Muscle of arm (tissue), 14 donors: ENCODE measurements around the gene GPR160. TPM values are rescaled to one million over a fixed set of nuclear protein-coding genes. Genes with fewer than 3 reads are reported as not detected.
"Not testable (repeated sequence)": the region's sequence is repeated elsewhere in the genome, so short reads cannot be mapped to it uniquely, and the experiment has no call there.

ENCODE experiments used
- DNase-seq: peaks from one replicate; pipeline ENCODE4 v3.0.0-alpha.2; 2013
- long read RNA-seq, 11 donors: transcript quantifications; one replicate each; lab custom pipeline, GENCODE V29; 2026
- polyA plus RNA-seq, 12 donors: library from polyadenylated mRNA; unstranded; fragments of 120-200 nt; gene quantifications; one replicate each; pipeline ENCODE4 v1.2.1, GENCODE V29; 2013; ENCODE audit not compliant: insufficient read length in 12 of 12

GPR160 gene, protein sequence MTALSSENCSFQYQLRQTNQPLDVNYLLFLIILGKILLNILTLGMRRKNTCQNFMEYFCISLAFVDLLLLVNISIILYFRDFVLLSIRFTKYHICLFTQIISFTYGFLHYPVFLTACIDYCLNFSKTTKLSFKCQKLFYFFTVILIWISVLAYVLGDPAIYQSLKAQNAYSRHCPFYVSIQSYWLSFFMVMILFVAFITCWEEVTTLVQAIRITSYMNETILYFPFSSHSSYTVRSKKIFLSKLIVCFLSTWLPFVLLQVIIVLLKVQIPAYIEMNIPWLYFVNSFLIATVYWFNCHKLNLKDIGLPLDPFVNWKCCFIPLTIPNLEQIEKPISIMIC
- 10 to 100 TPM in 1 of 12 donors, 1 to 10 TPM in 10, not detected in 1; 2.1 to 47.5 (median 3.2) TPM for polyA plus RNA-seq
- long read RNA-seq, donor 1, transcript GPR160-201 (4 exons, 2,039 nt) = major isoform, 79 of 149 reads
- long read RNA-seq, donor 1, partial matches to known transcripts = 49 of 149 reads
- long read RNA-seq, donor 1, other reads (novel, unspliced or antisense) = 17 of 149 reads
- long read RNA-seq, donor 2 = 0 reads
- long read RNA-seq, donor 3 = 0 reads
- long read RNA-seq, donor 4, partial matches to known transcripts = 0 of 1 reads
- long read RNA-seq, donor 4, other reads (novel, unspliced or antisense) = 0 of 1 reads
- long read RNA-seq, donor 5, partial matches to known transcripts = 0 of 1 reads
- long read RNA-seq, donor 5, other reads (novel, unspliced or antisense) = 0 of 1 reads
- long read RNA-seq, donor 6 = 0 reads
- long read RNA-seq, donor 7, partial matches to known transcripts = 0 of 2 reads
- long read RNA-seq, donor 7, other reads (novel, unspliced or antisense) = 0 of 2 reads
- long read RNA-seq, donor 8, partial matches to known transcripts = 0 of 3 reads
- long read RNA-seq, donor 8, other reads (novel, unspliced or antisense) = 0 of 3 reads
- long read RNA-seq, donor 9 = 0 reads
- long read RNA-seq, donor 10 = 0 reads
- long read RNA-seq, donor 11, partial matches to known transcripts = 0 of 1 reads
- long read RNA-seq, donor 11, other reads (novel, unspliced or antisense) = 0 of 1 reads

DNA sequence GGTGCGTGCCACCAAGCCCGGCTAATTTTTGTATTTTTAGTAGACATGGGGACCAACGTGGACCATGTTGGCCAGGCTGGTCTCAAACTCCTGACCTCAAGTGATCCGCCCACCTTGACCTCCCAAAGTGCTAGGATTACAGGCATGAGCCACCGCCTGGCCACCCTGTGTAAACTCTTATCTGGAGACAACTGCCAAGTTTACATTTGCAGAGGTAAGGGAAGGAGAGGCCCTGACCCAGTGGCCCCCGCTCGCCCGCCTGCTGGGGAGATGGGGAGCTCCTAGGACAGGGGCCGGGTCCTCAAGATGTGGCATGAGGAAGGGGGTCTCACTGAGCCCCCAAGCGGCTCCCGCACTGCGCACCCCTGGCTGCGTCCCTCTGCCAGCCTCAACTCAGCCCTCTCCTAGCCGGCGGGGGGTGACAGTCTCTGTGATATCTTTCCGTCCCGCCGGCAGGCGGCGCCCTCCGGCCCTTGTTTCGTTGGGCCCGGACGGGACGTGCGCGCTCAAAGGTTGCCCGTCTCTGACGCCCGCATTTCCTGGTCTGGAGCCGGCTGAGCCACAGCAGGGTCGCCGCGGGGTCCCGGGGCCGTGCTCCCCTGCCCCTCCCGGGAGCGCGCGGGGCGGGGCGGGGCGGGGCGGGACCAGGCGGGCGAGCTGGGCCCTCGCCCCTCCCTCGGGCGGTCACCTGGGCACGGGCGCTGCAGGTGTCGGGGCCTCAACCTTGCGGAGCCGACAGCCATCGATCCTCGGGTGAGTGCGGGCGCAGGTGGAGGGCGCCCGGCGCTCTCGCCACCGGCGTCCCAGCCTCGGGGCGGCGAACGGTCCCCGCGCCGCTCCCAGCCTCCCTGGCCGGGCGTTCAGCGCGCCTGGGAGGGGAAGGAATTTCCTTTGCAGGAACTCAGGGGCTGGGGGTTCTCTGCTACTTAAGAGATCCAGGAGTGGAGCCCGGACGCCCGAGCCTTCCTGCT, at the start of gene GPR160:
TSS of gene GPR160 (plus strand) at position 533 of the 971 bp plus-strand sequence. CDS start 45,978 bp downstream, outside the sequence.
- DNase-seq = peak; percentile 27

GRCh38 chr3:169990431-169990830, 47.4 kb upstream of the GPR160 start:
- DNase-seq = no peak

DNA sequence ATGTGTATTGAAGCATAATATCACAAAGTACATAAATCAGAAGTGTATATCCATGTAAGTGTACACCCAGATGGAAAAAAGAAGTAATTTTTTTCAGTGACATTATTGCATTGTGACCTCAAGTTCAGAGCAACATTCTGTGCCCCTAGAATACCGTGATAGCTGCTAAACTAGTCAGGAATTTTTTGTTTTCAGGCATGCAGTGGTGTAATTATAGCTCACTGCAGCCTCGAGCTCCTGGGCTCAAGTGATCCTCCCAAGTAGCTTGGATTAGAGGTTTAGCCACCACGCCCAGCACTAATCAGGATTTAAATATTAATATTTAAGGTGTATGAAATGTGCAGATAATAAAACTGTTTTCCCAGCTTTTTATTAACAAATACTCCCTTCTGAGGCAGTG, 45.6 kb upstream of the GPR160 start:
- DNase-seq = no peak

GRCh38 chr3:169992781-169993180, 45.0 kb upstream of the GPR160 start:
- DNase-seq = no peak

GRCh38 chr3:169993761-169994160, 44.0 kb upstream of the GPR160 start:
- DNase-seq = no peak

- no peak for DNase-seq
Observed at GRCh38 chr3:169996063-169996462, 41.7 kb upstream of the GPR160 start.

- DNase-seq = no peak
Observed at GRCh38 chr3:169998668-169999131, 39.1 kb upstream of the GPR160 start.

GRCh38 chr3:169999433-169999832, 38.4 kb upstream of the GPR160 start:
- DNase-seq = no peak

- DNase-seq = no peak
Observed at GRCh38 chr3:170000051-170000450, 37.7 kb upstream of the GPR160 start.

DNA sequence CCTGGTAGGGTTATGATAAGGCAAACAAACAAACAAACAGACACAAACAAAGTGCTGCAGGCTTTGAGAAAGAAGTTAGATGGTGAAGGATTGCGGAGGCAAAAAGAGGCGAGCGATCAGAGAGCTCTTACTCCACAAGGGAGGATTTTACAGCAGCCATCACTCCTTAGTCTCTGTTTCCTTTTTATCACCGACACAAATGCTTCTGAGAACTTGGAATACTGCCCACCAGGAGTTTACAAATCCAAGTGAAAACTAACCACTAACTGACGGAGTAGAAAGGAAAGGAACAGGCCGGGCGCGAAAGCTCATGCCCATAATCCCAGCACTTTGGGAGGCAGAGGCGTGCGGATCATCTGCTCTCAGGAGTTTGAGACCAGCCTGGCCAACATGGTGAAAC, 35.6 kb upstream of the GPR160 start:
- DNase-seq = no peak

DNA sequence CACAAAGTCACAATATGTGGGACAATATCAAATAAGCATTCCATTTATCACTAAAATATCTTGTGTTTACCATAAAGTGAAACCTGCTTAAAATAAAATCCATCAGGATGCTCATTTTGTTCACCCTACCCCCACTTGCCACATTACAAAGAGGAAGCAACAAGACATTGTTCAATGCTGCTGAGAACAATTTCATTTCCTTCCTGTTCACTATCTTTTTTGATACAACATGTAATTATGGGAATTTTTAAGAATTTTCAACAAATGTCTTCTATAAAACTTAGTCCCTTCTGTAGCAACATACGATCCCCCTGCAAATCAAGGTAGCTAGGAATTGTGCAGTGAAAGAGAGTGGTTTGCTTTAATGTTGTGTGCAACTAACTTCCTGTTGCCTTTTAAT, 34.9 kb upstream of the GPR160 start:
- no peak for DNase-seq

DNA sequence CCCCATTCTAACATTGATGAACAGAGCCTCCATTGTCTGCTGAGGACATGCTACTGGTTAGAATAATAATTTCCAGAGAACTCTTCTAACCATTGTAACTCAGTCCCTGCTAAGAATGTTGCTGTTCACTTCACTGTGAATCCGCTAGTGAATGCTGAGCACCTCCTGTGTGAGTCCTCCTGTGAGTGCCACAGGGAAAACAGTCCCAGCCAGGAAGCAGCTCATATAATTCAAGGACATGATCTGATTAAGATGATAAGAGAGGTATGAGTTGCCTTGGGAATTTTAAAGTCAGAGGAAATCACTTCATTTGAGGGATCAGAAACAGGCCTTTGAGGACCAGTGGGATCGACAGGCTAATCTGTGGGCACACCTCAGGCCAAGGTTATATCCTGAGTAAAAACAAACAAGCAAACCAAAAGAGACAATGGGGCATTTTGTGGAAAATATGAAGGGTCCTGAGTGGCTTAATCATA, 33.9 kb upstream of the GPR160 start:
- DNase-seq = no peak

DNA sequence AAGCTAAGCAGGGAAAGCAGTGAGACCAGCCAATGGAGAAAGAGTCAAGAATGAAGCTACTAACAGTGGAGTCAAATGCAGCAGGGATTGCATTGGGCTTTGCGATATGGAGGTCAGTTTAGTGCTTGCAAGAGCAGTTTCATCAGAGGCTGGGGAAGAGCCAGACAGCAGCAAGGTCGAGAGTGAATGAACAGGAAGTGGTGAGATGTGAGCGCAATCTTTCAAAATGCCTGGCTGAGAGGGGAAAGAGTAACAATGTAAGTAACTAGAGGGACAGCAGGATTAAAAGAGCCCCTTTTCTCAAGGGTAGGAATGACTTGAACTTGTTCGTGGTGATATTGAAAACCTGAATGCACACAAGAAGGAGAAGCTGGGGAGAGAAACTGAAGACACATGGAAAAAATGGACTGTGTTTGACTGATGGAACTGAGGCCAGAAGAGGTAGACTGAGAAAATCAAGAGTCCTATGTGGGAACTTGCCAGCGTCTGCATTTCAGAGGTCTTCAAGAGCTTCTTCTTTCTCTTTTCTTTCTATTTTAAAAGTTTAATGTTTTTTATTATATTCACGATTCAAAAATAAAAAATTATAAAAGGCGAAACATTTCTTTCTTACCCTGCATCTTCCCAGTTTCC, 30.6 kb upstream of the GPR160 start:
- no peak for DNase-seq

GRCh38 chr3:170010498-170010897, 27.3 kb upstream of the GPR160 start:
- DNase-seq = no peak

GRCh38 chr3:170012683-170013400, 25.0 kb upstream of the GPR160 start:
- DNase-seq = no peak

- DNase-seq = no peak
Observed at GRCh38 chr3:170016057-170016456, 21.7 kb upstream of the GPR160 start.

GRCh38 chr3:170019306-170019705, 18.5 kb upstream of the GPR160 start:
- not testable (repeated sequence) for DNase-seq

GRCh38 chr3:170021083-170021482, 16.7 kb upstream of the GPR160 start:
- no peak for DNase-seq

DNA sequence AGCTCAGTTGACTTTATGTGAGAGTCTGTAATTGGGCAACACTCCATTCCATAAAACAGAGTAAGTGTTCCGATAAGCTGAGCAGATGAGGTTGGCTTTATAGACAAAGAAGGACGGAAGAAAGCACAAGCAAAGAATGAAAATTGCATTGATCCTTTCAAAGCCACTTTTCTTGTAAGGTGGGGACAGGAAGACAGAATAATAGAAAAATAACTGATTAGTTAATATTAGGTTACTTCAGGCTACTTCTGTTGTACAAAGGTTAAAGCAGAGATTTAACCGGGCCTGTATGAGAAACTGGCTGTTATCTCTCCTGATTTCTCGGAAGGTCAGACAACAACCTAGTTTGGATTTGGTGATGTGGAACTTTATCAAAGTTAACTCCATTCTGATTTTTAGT, 15.5 kb upstream of the GPR160 start:
- DNase-seq = no peak

- no peak for DNase-seq
Observed at GRCh38 chr3:170023165-170023564, 14.6 kb upstream of the GPR160 start.
